GM18499 (cell line): Measurements from ENCODE around the gene PRDM16.

Source experiments
- ATAC-seq: cut with Tn5 transposase; IDR thresholded peaks from one replicate; pipeline ENCODE4 v1.9.1; 2021; ENCODE audit warnings: moderate number of reproducible peaks; ENCODE audit not compliant: insufficient read depth, unreplicated experiment

The PRDM16 gene

DNA sequence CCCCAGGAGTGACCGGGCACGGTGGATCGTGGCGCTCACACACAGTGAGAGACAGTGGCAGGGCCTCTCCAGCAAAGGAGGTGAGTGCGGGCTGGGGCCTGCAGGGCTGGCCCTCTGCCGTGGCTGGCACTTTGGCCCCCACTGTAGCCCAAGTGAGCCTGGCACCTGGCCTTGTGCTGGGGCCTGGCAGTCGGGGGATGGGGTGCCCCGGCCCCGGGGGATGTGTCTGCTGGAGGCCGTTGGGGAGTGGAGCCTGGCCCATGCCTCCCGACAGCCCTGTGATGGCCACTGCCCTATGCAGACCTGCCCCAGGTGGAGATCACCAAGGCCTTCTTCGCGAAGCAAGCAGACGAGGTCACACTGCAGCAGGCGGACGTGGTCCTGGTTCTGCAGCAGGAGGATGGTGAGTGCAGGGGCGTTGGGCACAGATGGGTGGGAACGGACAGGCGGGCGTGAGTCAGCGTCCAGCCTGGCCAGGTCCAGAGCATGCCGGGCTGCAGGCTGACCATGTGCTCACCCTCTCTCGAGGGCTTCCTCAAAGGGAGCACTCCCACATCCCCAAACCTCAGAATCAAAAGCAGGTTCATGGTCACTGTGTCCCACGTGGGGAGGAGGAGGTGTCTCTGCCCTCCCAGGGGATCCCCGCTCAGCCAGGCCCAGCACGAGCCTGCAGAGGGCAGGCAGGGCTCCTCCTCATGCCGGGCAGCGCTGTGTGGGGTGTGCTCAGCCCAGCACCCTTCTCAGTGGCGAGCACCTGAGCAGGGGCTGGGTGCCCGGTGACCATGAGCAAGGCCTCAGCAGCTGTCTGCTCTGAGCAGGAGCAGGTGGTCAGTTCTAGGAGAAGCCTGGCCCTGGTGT lies 410.7 kb downstream of the PRDM16 start:
- no peak for ATAC-seq

DNA sequence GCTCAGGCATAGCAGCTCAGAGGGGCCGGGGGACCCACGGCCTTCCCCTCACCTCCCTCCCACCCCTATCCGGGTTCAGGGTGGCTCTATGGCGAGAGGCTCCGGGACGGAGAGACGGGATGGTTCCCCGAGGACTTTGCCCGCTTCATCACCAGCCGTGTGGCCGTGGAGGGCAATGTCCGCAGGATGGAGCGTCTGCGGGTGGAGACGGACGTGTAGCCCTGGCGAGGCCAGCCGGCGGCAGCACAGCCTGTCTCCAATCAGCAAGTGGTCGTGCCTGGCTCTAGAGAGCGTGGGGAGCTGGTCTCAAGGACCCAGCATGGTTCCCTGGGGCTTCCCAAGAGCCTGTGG lies 411.3 kb downstream of the PRDM16 start:
- ATAC-seq, result no peak

DNA sequence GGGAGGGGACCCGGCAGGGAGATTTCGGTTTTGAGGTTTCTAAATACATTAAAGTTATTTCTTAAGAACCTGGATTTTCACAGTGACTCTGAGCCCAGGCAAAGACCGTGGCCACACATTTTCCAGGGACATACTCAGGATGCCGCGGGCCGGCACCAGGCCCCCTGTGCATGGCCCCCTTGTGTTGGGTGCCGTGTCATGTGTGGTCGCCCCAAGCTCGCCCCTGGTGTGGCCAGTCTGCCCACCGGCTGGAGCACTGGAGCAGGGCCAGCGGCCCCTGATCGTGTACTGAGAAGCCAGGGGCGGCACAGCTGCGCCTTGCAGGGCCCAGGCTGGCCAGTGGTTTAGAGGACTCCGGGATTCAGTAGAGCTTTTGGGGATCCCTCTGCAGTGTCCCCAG lies 412.0 kb downstream of the PRDM16 start:
- ATAC-seq, result no peak

DNA sequence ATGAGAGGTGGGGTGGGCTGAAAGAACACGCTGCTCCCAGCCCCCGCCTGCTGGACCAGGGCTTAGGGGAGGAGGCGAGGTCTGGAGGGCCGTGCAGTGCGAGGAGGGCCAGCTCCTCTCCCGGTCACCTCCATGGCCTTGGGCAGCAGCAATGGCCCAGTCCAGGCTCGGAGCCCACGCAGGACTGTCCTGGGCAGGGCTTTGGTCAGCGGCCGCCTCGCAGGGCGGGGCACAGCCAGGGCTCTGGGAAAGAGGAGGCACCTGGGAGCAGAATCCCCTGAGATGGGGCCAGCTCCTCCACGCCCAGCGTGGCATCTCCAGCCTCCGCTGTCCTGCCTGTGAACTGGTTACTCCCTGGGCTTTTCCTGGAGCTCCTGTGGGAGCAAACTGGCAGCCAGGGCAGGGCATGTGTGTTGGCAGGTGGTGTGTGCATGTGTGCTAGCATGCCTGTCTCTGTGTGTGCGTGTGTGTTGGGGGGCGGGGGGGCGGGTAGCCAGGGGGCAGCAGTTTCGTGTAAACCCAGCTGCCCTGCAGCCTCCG lies 412.9 kb downstream of the PRDM16 start:
- ATAC-seq, result no peak

DNA sequence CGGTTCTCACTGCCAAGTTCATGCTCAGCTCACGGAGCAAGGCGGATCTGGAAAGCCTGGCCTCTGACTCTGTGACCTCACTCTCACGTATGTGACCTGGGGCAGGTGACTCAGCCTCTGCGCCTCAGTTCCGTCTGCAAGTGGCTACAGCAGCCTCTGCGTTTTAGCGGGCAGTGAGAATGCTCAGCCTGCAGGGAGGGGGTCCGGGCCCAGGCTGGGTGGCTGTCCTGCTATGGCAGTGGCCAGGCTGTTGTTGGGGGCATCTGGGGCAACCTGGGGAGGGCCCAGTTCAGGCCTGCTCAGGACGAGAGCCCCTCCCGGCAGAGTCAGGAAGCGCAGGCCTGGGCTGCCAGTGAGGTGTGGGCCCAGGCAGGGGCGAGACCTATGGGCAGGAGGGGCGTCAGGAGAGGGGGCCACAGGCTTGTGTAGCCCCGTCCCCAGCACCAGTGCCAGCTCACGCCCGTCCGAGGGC lies 413.4 kb downstream of the PRDM16 start:
- no peak for ATAC-seq

DNA sequence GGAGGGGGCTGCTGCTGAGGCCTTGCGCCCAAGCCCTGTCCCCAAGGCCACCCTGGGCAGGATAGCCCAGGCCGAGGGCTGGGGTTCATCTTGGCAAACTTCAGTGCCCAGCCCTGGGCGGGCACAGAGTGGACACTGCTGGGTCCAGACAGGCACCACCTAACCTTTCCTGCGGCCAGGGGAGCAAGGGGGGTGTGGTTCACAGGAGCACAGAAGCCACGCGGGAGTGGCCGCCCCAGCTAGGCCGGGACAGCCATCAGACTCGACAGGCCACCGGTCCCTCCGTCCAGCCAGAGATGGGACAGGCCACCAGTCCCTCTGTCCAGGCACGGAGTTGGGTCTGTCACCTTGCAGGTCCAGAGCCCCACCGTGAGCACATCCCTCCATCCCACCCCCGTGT lies 414.4 kb downstream of the PRDM16 start:
- ATAC-seq, result no peak

DNA sequence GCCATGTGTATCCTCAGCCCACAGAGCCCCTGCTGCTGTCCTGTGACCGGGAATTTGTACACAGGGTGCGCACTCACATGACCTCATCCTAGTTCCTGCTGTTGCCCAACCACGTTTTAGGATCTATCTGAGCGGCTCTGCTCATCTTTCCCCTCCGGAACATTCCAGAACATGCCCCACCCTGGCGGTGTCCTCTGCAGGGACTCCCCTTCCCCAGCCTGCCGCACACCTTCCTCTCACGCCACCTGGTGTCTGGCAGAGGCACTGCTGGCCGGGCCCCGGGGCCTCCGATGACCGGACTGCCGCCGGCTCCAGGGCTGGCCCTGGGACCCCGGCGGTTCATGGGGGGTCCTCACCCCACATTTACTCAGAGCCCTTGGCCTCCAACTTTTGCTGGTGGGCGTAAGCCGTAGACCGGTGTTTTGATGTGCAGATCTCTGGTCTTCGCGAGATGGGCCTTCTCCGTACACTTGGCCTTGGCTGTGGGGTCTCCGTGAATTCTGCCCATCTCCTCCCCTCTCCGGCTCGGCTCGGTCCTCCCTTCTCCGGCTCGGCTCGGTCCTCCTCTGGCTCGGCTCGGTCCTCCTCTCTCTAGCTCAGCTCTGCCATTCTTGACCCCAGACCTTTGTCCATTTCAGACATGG lies 414.9 kb downstream of the PRDM16 start:
- no peak for ATAC-seq

DNA sequence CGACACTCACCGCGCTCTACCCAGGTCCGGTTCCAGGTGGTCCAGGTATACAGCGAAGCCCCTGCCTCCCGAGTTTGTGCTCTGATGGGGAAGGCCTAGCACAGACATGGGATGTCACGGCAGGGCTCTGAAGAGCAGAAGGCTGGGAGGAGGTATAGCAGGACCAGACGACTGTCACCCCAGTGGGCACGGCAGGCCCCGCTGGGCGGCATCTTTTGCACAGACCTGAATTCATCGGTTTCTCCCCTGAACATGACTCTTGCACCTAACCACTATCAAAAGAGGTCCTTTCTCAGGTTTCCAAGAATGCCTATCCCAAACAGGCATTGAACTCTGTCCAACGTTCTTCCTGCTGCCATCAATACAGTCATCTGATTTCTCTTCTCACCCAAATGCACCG lies 416.0 kb downstream of the PRDM16 start:
- no peak for ATAC-seq
